IMR-90 (cell line): Measurements from ENCODE around the gene MFNG.

ENCODE experiments used
- BHLHE40 ChIP-seq: fragments of 150-350 bp; IDR thresholded peaks from 2 replicates; pipeline ENCODE4 v1.6.1; 2016; ENCODE audit warnings: mild to moderate bottlenecking, low read depth, low read length
- CEBPB ChIP-seq: IDR thresholded peaks from 2 replicates; pipeline ENCODE4 v1.6.1; 2012; ENCODE audit warnings: low read depth, low read length, improper control_type of control experiment
- CHD1 ChIP-seq: IDR thresholded peaks from 2 replicates; pipeline ENCODE4 v1.6.1; 2012; ENCODE audit warnings: low read depth, low read length, improper control_type of control experiment
- MAFK ChIP-seq: IDR thresholded peaks from 2 replicates; pipeline ENCODE4 v1.6.1; 2012; ENCODE audit warnings: low read depth, low read length, improper control_type of control experiment
- MXI1 ChIP-seq: IDR thresholded peaks from 2 replicates; pipeline ENCODE4 v1.6.1; 2012; ENCODE audit warnings: low read depth, mild to moderate bottlenecking, low read length, moderate library complexity, borderline replicate concordance
- POLR2A ChIP-seq: IDR thresholded peaks from 2 replicates; pipeline ENCODE4 v1.6.1; 2012; ENCODE audit warnings: mild to moderate bottlenecking, low read depth, low read length
- RAD21 ChIP-seq: IDR thresholded peaks from 2 replicates; pipeline ENCODE4 v1.6.1; 2012; ENCODE audit warnings: low read length, improper control_type of control experiment
- RFX5 ChIP-seq: IDR thresholded peaks from 2 replicates; pipeline ENCODE4 v1.8.0; 2012; ENCODE audit warnings: low read depth, mild to moderate bottlenecking, low read length, moderate library complexity
- SMC3 ChIP-seq: fragments of 150-350 bp; IDR thresholded peaks from 2 replicates; pipeline ENCODE4 v1.6.1; 2016; ENCODE audit warnings: low read depth, mild to moderate bottlenecking, antibody characterized with exemption, low read length, moderate library complexity
- TF ChIP-seq, protein P1 (sequence below): fragments of 150-350 bp; IDR thresholded peaks from 2 replicates; pipeline ENCODE4 v1.6.1; 2016; ENCODE audit warnings: low read depth, mild to moderate bottlenecking, low read length, moderate library complexity, borderline replicate concordance
- TF ChIP-seq, protein P2 (sequence below): conservative IDR thresholded peaks from 2 replicates; pipeline ENCODE4 v1.5.1; 2012; ENCODE audit warnings: mild to moderate bottlenecking, low read depth, low read length, improper control_type of control experiment
- TF ChIP-seq, protein P3 (sequence below): fragments of 150-350 bp; IDR thresholded peaks from 2 replicates; pipeline ENCODE4 v1.6.1; 2017; ENCODE audit warnings: mild to moderate bottlenecking, antibody characterized with exemption, low read length, low read depth

DNA sequence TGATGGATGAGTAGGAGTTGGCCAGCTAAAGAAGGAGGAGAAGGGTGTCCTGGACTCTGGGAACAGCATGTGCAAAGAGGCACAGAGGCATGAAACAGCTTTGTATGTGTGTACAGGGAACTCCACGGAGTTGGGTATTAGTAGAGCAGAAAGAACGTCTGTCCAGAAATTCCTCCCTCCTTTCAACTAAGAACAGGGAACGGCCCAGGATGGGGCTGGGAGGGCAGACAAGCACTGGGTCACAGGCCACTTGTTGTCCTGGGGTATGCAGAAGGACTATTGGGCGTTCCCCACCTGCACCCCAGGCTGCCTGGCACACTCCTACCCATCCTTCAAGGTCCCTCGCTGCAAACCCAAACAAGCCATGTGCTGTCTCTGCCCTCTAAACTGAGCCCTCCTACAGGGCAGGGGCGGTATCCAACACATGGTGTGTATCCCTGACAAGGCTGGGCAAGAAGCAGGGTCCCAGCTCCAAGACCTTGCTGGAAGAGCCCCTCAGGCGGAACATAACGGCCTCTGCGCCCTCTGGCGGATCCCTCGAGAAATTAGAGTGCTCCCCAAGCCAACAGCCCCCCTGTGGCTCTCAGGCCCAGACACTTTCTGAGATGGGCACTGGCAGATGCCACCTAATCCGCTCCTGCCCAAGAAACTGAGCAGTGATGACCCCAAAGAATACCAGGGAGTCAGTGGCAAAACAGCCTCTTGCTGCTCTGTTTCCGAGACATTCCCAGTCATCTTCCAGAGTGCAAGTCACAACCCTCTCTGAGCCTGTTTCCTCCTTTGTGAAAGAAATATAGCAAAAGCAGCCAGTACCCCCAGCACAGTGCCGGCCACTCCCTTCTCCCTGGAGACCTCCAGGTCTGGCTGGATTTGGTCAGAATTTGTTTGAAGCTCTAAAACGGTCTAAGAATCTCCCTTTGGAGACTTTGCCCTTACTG lies 57.3 kb downstream of the MFNG start:
- TF ChIP-seq RAD21 (peak; percentile 67), CEBPB (no peak), CHD1 (no peak), BHLHE40 (no peak), MXI1 (no peak), POLR2A (no peak), MAFK (no peak), SMC3 (peak; percentile 69), RFX5 (no peak)
- TF ChIP-seq, protein P1, sequence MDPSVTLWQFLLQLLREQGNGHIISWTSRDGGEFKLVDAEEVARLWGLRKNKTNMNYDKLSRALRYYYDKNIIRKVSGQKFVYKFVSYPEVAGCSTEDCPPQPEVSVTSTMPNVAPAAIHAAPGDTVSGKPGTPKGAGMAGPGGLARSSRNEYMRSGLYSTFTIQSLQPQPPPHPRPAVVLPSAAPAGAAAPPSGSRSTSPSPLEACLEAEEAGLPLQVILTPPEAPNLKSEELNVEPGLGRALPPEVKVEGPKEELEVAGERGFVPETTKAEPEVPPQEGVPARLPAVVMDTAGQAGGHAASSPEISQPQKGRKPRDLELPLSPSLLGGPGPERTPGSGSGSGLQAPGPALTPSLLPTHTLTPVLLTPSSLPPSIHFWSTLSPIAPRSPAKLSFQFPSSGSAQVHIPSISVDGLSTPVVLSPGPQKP = no peak
- TF ChIP-seq, protein P2, sequence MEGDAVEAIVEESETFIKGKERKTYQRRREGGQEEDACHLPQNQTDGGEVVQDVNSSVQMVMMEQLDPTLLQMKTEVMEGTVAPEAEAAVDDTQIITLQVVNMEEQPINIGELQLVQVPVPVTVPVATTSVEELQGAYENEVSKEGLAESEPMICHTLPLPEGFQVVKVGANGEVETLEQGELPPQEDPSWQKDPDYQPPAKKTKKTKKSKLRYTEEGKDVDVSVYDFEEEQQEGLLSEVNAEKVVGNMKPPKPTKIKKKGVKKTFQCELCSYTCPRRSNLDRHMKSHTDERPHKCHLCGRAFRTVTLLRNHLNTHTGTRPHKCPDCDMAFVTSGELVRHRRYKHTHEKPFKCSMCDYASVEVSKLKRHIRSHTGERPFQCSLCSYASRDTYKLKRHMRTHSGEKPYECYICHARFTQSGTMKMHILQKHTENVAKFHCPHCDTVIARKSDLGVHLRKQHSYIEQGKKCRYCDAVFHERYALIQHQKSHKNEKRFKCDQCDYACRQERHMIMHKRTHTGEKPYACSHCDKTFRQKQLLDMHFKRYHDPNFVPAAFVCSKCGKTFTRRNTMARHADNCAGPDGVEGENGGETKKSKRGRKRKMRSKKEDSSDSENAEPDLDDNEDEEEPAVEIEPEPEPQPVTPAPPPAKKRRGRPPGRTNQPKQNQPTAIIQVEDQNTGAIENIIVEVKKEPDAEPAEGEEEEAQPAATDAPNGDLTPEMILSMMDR = peak; percentile 65
- TF ChIP-seq, protein P3, sequence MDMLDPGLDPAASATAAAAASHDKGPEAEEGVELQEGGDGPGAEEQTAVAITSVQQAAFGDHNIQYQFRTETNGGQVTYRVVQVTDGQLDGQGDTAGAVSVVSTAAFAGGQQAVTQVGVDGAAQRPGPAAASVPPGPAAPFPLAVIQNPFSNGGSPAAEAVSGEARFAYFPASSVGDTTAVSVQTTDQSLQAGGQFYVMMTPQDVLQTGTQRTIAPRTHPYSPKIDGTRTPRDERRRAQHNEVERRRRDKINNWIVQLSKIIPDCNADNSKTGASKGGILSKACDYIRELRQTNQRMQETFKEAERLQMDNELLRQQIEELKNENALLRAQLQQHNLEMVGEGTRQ = no peak
